Vagina (tissue), 2 donors: ENCODE measurements around the gene CYP19A1.

Experiments
- CTCF ChIP-seq, 3 experiments: fragments of 450-650 bp in 2 of 3; fragments of 200-600 bp in 1 of 3; sonication (generic) in 1 of 3; IDR thresholded peaks; one replicate each; pipeline ENCODE4 v1.5.1; 2017 to 2019; ENCODE audit warnings: antibody characterized with exemption in 3 of 3, mild to moderate bottlenecking in 2 of 3, moderate library complexity in 2 of 3
- POLR2A ChIP-seq, 2 donors: fragments of 450-650 bp; IDR thresholded peaks; one replicate each; pipeline ENCODE4 v1.6.1; 2017; ENCODE audit warnings: antibody characterized with exemption in 2 of 2, mild to moderate bottlenecking in 2 of 2, moderate library complexity in 2 of 2
- POLR2AphosphoS5 ChIP-seq, 2 donors: sonication (generic); formaldehyde crosslinking; IDR thresholded peaks; one replicate each; pipeline ENCODE4 v1.9.0; 2017; ENCODE audit warnings: antibody characterized with exemption in 2 of 2, mild to moderate bottlenecking in 2 of 2, low read depth in 1 of 2; ENCODE audit not compliant: insufficient read depth in 1 of 2

- TF ChIP-seq CTCF (IDR thresholded peaks at IDR 0.05) (no peak), POLR2AphosphoS5 (IDR thresholded peaks at IDR 0.05; ENCODE audit: insufficient read depth in 1 of 2, low read depth in 1 of 2) (no peak), POLR2A (IDR thresholded peaks at IDR 0.05) (no peak)
These were observed 177.9 kb downstream of the CYP19A1 start for GRCh38 chr15:51160484-51160883.
